GM12878 (cell line): Measurements from ENCODE around the gene EHBP1. TPM values are rescaled to one million over a fixed set of nuclear protein-coding genes. Genes with fewer than 3 reads are reported as not detected.

Experiments
- ATAC-seq: fragments of 200-7000 bp; cut with Tn5 transposase; 3 replicates; pipeline ENCODE4 v1.9.1; 2020; ENCODE audit warnings: mild to moderate bottlenecking, moderate library complexity
- BruUV-seq: library from RNA; stranded (reverse); fragments of 400-500 nt; replicated peaks from 2 replicates; lab custom pipeline; 2021; lab: Mats Ljungman, UMichigan
- CTCF ChIA-PET: fragments of 300-600 bp; sonication (Branson Sonifier 250); formaldehyde crosslinking; extraction: SDS; loops from one replicate; lab custom pipeline; 2021; ENCODE audit warnings: inconsistent platforms; lab: Yijun Ruan, JAX
- POLR2A ChIA-PET: fragments of 350-600 bp; formaldehyde crosslinking; extraction: SDS; loops from one replicate; lab custom pipeline; 2021; ENCODE audit warnings: inconsistent platforms; lab: Charles Lee
- RAD21 ChIA-PET: fragments of 300-600 bp; sonication (Branson Sonifier 250); formaldehyde crosslinking; loops from one replicate; lab custom pipeline; 2023; ENCODE audit warnings: antibody characterized with exemption; ENCODE audit not compliant: unreplicated experiment; lab: Charles Lee
- SMC1A ChIA-PET: fragments of 300-600 bp; sonication (Branson Sonifier 250); formaldehyde crosslinking; loops from one replicate; lab custom pipeline; 2023; ENCODE audit not compliant: unreplicated experiment, uncharacterized antibody; lab: Charles Lee
- DNase-seq: peaks from one replicate; pipeline ENCODE4 v3.0.0-alpha.2; 2011; ENCODE audit warnings: low read depth, low spot score
- FAIRE-seq: peaks from 3 replicates; lab custom pipeline; 2011; peaks lifted over from hg19 to GRCh38; lab: Jason Lieb, UNC
- H2AFZ ChIP-seq: 2 replicates; pipeline ENCODE4 v1.6.0; 2011; ENCODE audit warnings: low read depth, low read length, control low read depth; ENCODE audit not compliant: control insufficient read depth
- H3K27ac ChIP-seq: 2 replicates; pipeline ENCODE4 v1.5.1; 2011; ENCODE audit warnings: control low read depth; ENCODE audit not compliant: control insufficient read depth, insufficient read depth
- H3K27me3 ChIP-seq, 2 experiments: replicated peaks in 1 of 2; 2 replicates each; pipeline versions ENCODE4 v1.6.0 to v1.6.1; 2011; ENCODE audit warnings: low read length in 1 of 2; ENCODE audit not compliant: control insufficient read depth in 2 of 2, insufficient read depth in 2 of 2
- H3K36me3 ChIP-seq, 2 experiments: 2 replicates each; pipeline ENCODE4 v1.5.1; 2011; ENCODE audit warnings: low read length in 1 of 2; ENCODE audit not compliant: control insufficient read depth in 2 of 2, insufficient read depth in 2 of 2
- H3K4me1 ChIP-seq: 2 replicates; pipeline ENCODE4 v1.6.1; 2011; ENCODE audit warnings: mild to moderate bottlenecking, low read length, moderate library complexity, mixed read lengths; ENCODE audit not compliant: control insufficient read depth, insufficient read depth
- H3K4me2 ChIP-seq: 2 replicates; pipeline ENCODE4 v1.6.0; 2011; ENCODE audit warnings: control low read depth; ENCODE audit not compliant: control insufficient read depth, insufficient read depth
- H3K4me3 ChIP-seq: fragments of 200-600 bp; sonication (generic); 2 replicates; pipeline ENCODE4 v1.5.1; 2016
- H3K79me2 ChIP-seq: 2 replicates; pipeline ENCODE4 v1.6.0; 2011; ENCODE audit warnings: low read length; ENCODE audit not compliant: control insufficient read depth, insufficient read depth
- H3K9ac ChIP-seq: 2 replicates; pipeline ENCODE4 v1.8.0; 2011; ENCODE audit warnings: low read length, control low read depth, mixed read lengths; ENCODE audit not compliant: control insufficient read depth, insufficient read depth
- H3K9me3 ChIP-seq: replicated peaks from 3 replicates; pipeline ENCODE4 v1.5.1; 2011; ENCODE audit warnings: mild to moderate bottlenecking, low read length; ENCODE audit not compliant: control insufficient read depth, insufficient read depth
- H4K20me1 ChIP-seq: 2 replicates; pipeline ENCODE4 v1.6.0; 2011; ENCODE audit not compliant: control insufficient read depth, insufficient read depth
- HDAC6 ChIP-seq: fragments of 200-600 bp; sonication (generic); IDR thresholded peaks from one replicate; pipeline ENCODE4 v1.8.0; 2017; ENCODE audit warnings: antibody characterized with exemption; ENCODE audit not compliant: unreplicated experiment
- ZBTB11 ChIP-seq: fragments of 450-650 bp; formaldehyde crosslinking; IDR thresholded peaks from 2 replicates; pipeline ENCODE4 v1.5.0; 2022; ENCODE audit warnings: mild to moderate bottlenecking, missing genetic modification characterization
- WGBS: methylation state at CpG from one replicate; pipeline ENCODE4 v1.1.6; 2016; ENCODE audit warnings: low lambda C conversion rate; ENCODE audit not compliant: insufficient replicate concordance, insufficient coverage; ENCODE audit errors: missing lambda C conversion rate; 5-methylcytosine and 5-hydroxymethylcytosine counted together
- in situ Hi-C: fragments of 300-500 bp; cut with MboI; formaldehyde crosslinking; loops from 9 replicates; pipeline ENCODE4 v1.14.3; 2018; ENCODE audit warnings: mixed read lengths
- intact Hi-C: fragments of 100-400 bp; cut with micrococcal nuclease; formaldehyde crosslinking; loops from one replicate; pipeline ENCODE4 v1.14.2; 2022; ENCODE audit not compliant: unreplicated experiment
- polyA plus RNA-seq, 11 experiments: library from polyadenylated mRNA; depleted of rRNA in 4 of 11; unstranded in 6 of 11; stranded (reverse) in 5 of 11; fragments of >200 nt; fragmentation: Nextera tagmentation in 4 of 11; fragmentation: Illumina TruSeq in 1 of 11; extraction: Ambion mirVana in 4 of 11; extraction: Trizol in 1 of 11; gene quantifications; 1 replicate in 1 of 11; 2 replicates in 10 of 11; pipeline versions ENCODE4 v1.2.1 to v1.2.3, GENCODE V29; 2011 to 2016; ENCODE audit warnings: inconsistent platforms in 2 of 11, missing spikeins in 2 of 11, low read depth in 1 of 11
- total RNA-seq, 4 experiments: library from RNA; depleted of rRNA in 3 of 4; stranded (reverse); fragments of >200 nt in 3 of 4; fragmentation: Illumina TruSeq in 1 of 4; extraction: Trizol in 1 of 4; gene quantifications; 2 replicates each; pipeline versions ENCODE4 v1.2.1 to v1.2.3, GENCODE V29; 2013 to 2021
- TF ChIP-seq, protein P1 (sequence below): fragments of 450-650 bp; IDR thresholded peaks from 2 replicates; pipeline ENCODE4 v1.6.1; 2016; ENCODE audit warnings: mild to moderate bottlenecking

Gene EHBP1
- total and polyA plus RNA-seq, 10 of the 15 experiments (the other 5 are each of a cell fraction or from before 2014, with no cell fraction given), result 5.7 to 26.1 (median 13.6) TPM

DNA sequence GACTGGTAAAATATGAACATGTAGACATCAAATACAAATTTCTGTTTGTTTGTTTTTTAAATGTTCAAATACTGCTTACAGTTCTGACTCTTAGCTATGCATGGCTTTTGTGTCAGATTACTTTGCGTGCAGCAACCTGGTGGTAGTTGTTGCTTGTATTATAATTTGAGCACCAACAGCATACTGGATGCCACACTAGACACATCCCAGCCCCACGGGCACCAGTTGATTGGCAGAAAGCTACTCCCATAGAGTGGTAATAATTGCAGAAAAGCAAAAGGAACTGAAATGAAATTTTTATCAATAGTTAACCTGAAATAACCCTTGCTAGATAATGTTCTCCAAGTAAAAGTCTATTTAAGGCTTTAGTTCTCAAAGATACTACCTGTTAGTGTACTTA is 91.6 kb downstream of the EHBP1 start:
- no TSS peak for BruUV-seq
- ChIA-PET CTCF (interaction anchor here (1.1 to 1.7 kb wide), 4 partner anchors 9 to 391 kb away, joined by 3 to 4 read pairs (median 4); no protein-coding TSS in a partner anchor), POLR2A (no interaction called here), SMC1A (interaction anchor here (1.0 to 4.4 kb wide), 4 partner anchors 9 to 201 kb away, joined by 3 to 18 read pairs (median 4); no protein-coding TSS in a partner anchor)
- no peaks in the 10 kb centered on the region for H3K36me3 ChIP-seq
- no peaks in the 10 kb centered on the region for H3K9me3 ChIP-seq
- no peaks in the 10 kb centered on the region; the same call in 1 of the 2 replicates for H3K79me2 ChIP-seq
- no peaks in the 10 kb centered on the region for H4K20me1 ChIP-seq
- ATAC-seq (no peak), FAIRE-seq (no peak), DNase-seq (no peak)
- no peak overlapping the region for H3K9ac ChIP-seq
- WGBS, result 100% methylated on average over 2 of the region's 2 CpGs
- intact Hi-C loops, result no loop called here
- no peak overlapping the region for H3K4me3 ChIP-seq
- no peaks in the 10 kb centered on the region for H3K27me3 ChIP-seq
- no peaks in the 10 kb centered on the region; the same call in 1 of the 2 replicates for H3K4me1 ChIP-seq
- no peak overlapping the region for H3K27ac ChIP-seq
- no peak overlapping the region for H2AFZ ChIP-seq
- in situ Hi-C loops, result no loop called here
- TF ChIP-seq HDAC6, result no peak
- TF ChIP-seq ZBTB11 (CRISPR knock-in tag), result no peak
- TF ChIP-seq, protein P1, sequence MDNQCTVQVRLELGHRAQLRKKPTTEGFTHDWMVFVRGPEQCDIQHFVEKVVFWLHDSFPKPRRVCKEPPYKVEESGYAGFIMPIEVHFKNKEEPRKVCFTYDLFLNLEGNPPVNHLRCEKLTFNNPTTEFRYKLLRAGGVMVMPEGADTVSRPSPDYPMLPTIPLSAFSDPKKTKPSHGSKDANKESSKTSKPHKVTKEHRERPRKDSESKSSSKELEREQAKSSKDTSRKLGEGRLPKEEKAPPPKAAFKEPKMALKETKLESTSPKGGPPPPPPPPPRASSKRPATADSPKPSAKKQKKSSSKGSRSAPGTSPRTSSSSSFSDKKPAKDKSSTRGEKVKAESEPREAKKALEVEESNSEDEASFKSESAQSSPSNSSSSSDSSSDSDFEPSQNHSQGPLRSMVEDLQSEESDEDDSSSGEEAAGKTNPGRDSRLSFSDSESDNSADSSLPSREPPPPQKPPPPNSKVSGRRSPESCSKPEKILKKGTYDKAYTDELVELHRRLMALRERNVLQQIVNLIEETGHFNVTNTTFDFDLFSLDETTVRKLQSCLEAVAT, result no peak
- TF ChIP-seq, all 136 proteins: peak for 0
- H3K4me2 ChIP-seq, result no peak overlapping the region
- RAD21 ChIA-PET, result no interaction called here
